Naive thymus-derived CD4-positive, alpha-beta T cell (primary cell): Measurements from ENCODE around the gene KHK. TPM values are rescaled to one million over a fixed set of nuclear protein-coding genes. Genes with fewer than 3 reads are reported as not detected.

Experiments
- ATAC-seq: fragments of 150-1000 bp; cut with Tn5 transposase; 2 replicates; pipeline ENCODE4 v1.10.0; 2021; ENCODE audit warnings: mild to moderate bottlenecking, moderate library complexity
- CTCF ChIA-PET: fragments of 350-600 bp; sonication (Branson Sonifier 250); formaldehyde crosslinking; loops from one replicate; lab custom pipeline; 2021; ENCODE audit warnings: antibody characterized with exemption; lab: Charles Lee
- POLR2A ChIA-PET: fragments of 350-600 bp; sonication (Branson Sonifier 250); formaldehyde crosslinking; loops from one replicate; lab custom pipeline; 2021; ENCODE audit warnings: antibody characterized with exemption, inconsistent platforms; lab: Charles Lee
- DNase-seq, 9 donors: peaks; one replicate each; pipeline versions ENCODE4 v3.0.0 to v3.0.0-alpha.2; 2020 to 2022; ENCODE audit warnings: mixed read lengths in 1 of 9
- H3K27ac ChIP-seq: one replicate; pipeline ENCODE4 v1.7.0; 2013; ENCODE audit warnings: mild to moderate bottlenecking, low read depth, low read length, moderate library complexity
- H3K27me3 ChIP-seq, 2 donors: one replicate each; pipeline ENCODE4 v1.7.0; 2013; ENCODE audit warnings: low read length in 2 of 2, mild to moderate bottlenecking in 2 of 2, moderate library complexity in 2 of 2; ENCODE audit not compliant: control insufficient read depth in 2 of 2, insufficient read depth in 2 of 2
- H3K36me3 ChIP-seq, 3 experiments: 1 replicate in 2 of 3; 2 replicates in 1 of 3; pipeline ENCODE4 v1.7.0; 2013; ENCODE audit warnings: low read length in 3 of 3, mild to moderate bottlenecking in 3 of 3, moderate library complexity in 1 of 3; ENCODE audit not compliant: insufficient read depth in 3 of 3, control insufficient read depth in 2 of 3
- H3K4me1 ChIP-seq, 2 donors: one replicate each; pipeline ENCODE4 v1.7.0; 2013; ENCODE audit warnings: low read length in 2 of 2, mild to moderate bottlenecking in 2 of 2, moderate library complexity in 1 of 2; ENCODE audit not compliant: control insufficient read depth in 2 of 2, insufficient read depth in 2 of 2
- H3K4me3 ChIP-seq: 2 replicates; pipeline ENCODE4 v1.7.0; 2013; ENCODE audit warnings: mild to moderate bottlenecking, low read length
- H3K9me3 ChIP-seq, 3 experiments: 1 replicate in 2 of 3; 2 replicates in 1 of 3; pipeline ENCODE4 v1.7.0; 2013; ENCODE audit warnings: low read length in 3 of 3; ENCODE audit not compliant: control insufficient read depth in 2 of 3
- H3K27ac Mint-ChIP-seq, 9 donors: one replicate each; pipeline ENCODE4 v1.8.0; 2020 to 2022; ENCODE audit warnings: mixed read lengths in 9 of 9, mild to moderate bottlenecking in 8 of 9, moderate library complexity in 5 of 9, inconsistent platforms in 2 of 9
- H3K27me3 Mint-ChIP-seq, 5 donors: one replicate each; pipeline ENCODE4 v1.8.0; 2021 to 2022; ENCODE audit warnings: mixed read lengths in 5 of 5, mild to moderate bottlenecking in 1 of 5
- H3K36me3 Mint-ChIP-seq, 5 donors: one replicate each; pipeline ENCODE4 v1.8.0; 2020 to 2022; ENCODE audit warnings: mixed read lengths in 5 of 5, mild to moderate bottlenecking in 3 of 5, inconsistent platforms in 1 of 5
- H3K4me1 Mint-ChIP-seq, 7 donors: one replicate each; pipeline ENCODE4 v1.8.0; 2020 to 2022; ENCODE audit warnings: mixed read lengths in 7 of 7, mild to moderate bottlenecking in 3 of 7, inconsistent platforms in 1 of 7
- H3K4me3 Mint-ChIP-seq, 10 donors: one replicate each; pipeline ENCODE4 v1.8.0; 2020 to 2022; ENCODE audit warnings: mild to moderate bottlenecking in 10 of 10, mixed read lengths in 10 of 10, moderate library complexity in 6 of 10, inconsistent platforms in 2 of 10
- H3K9me3 Mint-ChIP-seq, 11 donors: one replicate each; pipeline ENCODE4 v1.8.0; 2020 to 2022; ENCODE audit warnings: mixed read lengths in 11 of 11, mild to moderate bottlenecking in 4 of 11, inconsistent platforms in 1 of 11, moderate library complexity in 1 of 11
- intact Hi-C, 2 donors: fragments of 100-400 bp; cut with micrococcal nuclease; formaldehyde crosslinking; loops; one replicate each; pipeline ENCODE4 v1.15.1; 2023
- polyA plus RNA-seq, 2 donors: library from polyadenylated mRNA; unstranded; fragments of 300-500 nt; fragmentation: Illumina TruSeq; gene quantifications; one replicate each; pipeline ENCODE4 v1.2.3, GENCODE V29; 2021
- total RNA-seq, 6 experiments: library from RNA in 5 of 6; stranded (reverse) in 5 of 6; gene quantifications; 1 replicate in 5 of 6; 2 replicates in 1 of 6; pipeline ENCODE4 v1.2.3 and lab custom pipeline; 2021 to 2026

KHK gene
- total and polyA plus RNA-seq, 7 experiments from 2014 or later = 5.8 to 13.8 (median 7.6) TPM

GRCh38 chr2:27099334-27099955 is 12.9 kb downstream of the KHK start:
- Mint-ChIP-seq H3K4me3 (no peak overlapping the region), H3K4me1 (peaks cover 6 to 16% (median 10%) of the 10 kb centered on the region in 7 donors), H3K27me3 (peaks cover 0 to 3% (median 0%) of the 10 kb centered on the region in 5 donors), H3K36me3 (no peaks in the 10 kb centered on the region), H3K9me3 (no peaks in the 10 kb centered on the region), H3K27ac (no peak overlapping the region)
- ChIA-PET POLR2A (interaction anchor here (0.6 kb wide), 1 partner anchor 1342 kb away, joined by 3 read pairs; no protein-coding TSS in a partner anchor), CTCF (interaction anchor here (0.6 to 2.7 kb wide), 7 partner anchors 9 to 204 kb away, joined by 3 to 12 read pairs (median 4); no protein-coding TSS in a partner anchor)
- H3K4me3 ChIP-seq = no peak overlapping the region
- ATAC-seq = no peak
- no peak overlapping the region for H3K27ac ChIP-seq
- no peak for DNase-seq
- intact Hi-C loops = no loop called here
- peaks cover 0 to 4% of the 10 kb centered on the region in 2 donors for H3K4me1 ChIP-seq
- no peaks in the 10 kb centered on the region for H3K36me3 ChIP-seq
- H3K9me3 ChIP-seq = no peaks in the 10 kb centered on the region
- H3K27me3 ChIP-seq = no peaks in the 10 kb centered on the region

- Histone ChIP-seq H3K27ac (no peak overlapping the region), H3K27me3 (no peaks in the 10 kb centered on the region), H3K9me3 (no peaks in the 10 kb centered on the region), H3K4me1 (peaks cover 0 to 4% of the 10 kb centered on the region in 2 donors), H3K36me3 (no peaks in the 10 kb centered on the region), H3K4me3 (no peak overlapping the region)
- peaks cover 0 to 4% (median 0%) of the 10 kb centered on the region in 5 donors for H3K27me3 Mint-ChIP-seq
- H3K4me3 Mint-ChIP-seq = no peak overlapping the region
- H3K36me3 Mint-ChIP-seq = no peaks in the 10 kb centered on the region
- ChIA-PET CTCF (interaction anchor here (0.6 to 2.7 kb wide), 5 partner anchors 63 to 203 kb away, joined by 3 to 12 read pairs (median 11); no protein-coding TSS in a partner anchor), POLR2A (no interaction called here)
- H3K4me1 Mint-ChIP-seq = peaks cover 6 to 16% (median 10%) of the 10 kb centered on the region in 7 donors
- no peaks in the 10 kb centered on the region for H3K9me3 Mint-ChIP-seq
- intact Hi-C loops = no loop called here
- no peak overlapping the region for H3K27ac Mint-ChIP-seq
- DNase-seq (no peak), ATAC-seq (no peak)
These were observed 13.5 kb downstream of the KHK start for GRCh38 chr2:27100036-27100435.

GRCh38 chr2:27102329-27102728 is 15.8 kb downstream of the KHK start:
- DNase-seq (no peak), ATAC-seq (no peak)
- intact Hi-C loops = no loop called here
- H3K27me3 Mint-ChIP-seq = peaks cover 0 to 8% (median 4%) of the 10 kb centered on the region in 5 donors
- CTCF ChIA-PET = interaction anchor here (0.6 to 1.1 kb wide), 3 partner anchors 28 to 201 kb away, joined by 3 to 4 read pairs (median 3); partner anchors contain the start of gene MAPRE3
- Histone ChIP-seq H3K9me3 (no peaks in the 10 kb centered on the region), H3K4me1 (no peaks in the 10 kb centered on the region), H3K4me3 (no peak overlapping the region), H3K36me3 (no peaks in the 10 kb centered on the region), H3K27me3 (no peaks in the 10 kb centered on the region), H3K27ac (no peak overlapping the region)
- POLR2A ChIA-PET = no interaction called here
- H3K36me3 Mint-ChIP-seq = no peaks in the 10 kb centered on the region
- H3K4me1 Mint-ChIP-seq = peaks cover 0 to under 1% (median 0%) of the 10 kb centered on the region in 7 donors
- no peaks in the 10 kb centered on the region for H3K9me3 Mint-ChIP-seq
- no peak overlapping the region for H3K4me3 Mint-ChIP-seq
- H3K27ac Mint-ChIP-seq = no peak overlapping the region

- Mint-ChIP-seq H3K27ac (no peak overlapping the region), H3K4me3 (no peak overlapping the region)
- POLR2A ChIA-PET = no interaction called here
These were observed 19.4 kb downstream of the KHK start for GRCh38 chr2:27105981-27106380.

DNA sequence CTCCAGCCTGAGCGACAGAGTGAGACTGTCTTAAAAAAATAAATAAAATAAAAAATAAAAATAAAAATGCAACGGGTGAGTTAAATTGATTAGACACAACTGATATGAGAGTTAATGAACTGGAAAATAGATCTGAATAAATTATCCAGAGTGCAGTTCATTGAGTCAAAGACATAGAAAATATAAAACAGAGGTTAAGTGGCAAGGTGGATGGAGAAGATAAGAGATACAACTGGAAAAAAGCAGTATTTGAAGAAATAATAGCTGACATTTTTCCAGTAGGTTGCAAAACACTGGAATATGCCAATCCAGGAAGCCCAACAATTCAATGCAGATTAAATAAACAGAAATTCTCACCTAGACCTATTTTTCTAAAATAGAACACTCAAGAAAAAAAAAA is 21.6 kb downstream of the KHK start:
- H3K9me3 Mint-ChIP-seq = no peaks in the 10 kb centered on the region
- ATAC-seq (no peak), DNase-seq (no peak)
- peaks cover 0 to 21% (median 4%) of the 10 kb centered on the region in 5 donors for H3K27me3 Mint-ChIP-seq
- Histone ChIP-seq H3K36me3 (no peaks in the 10 kb centered on the region), H3K9me3 (no peaks in the 10 kb centered on the region), H3K27ac (no peak overlapping the region), H3K4me3 (no peak overlapping the region), H3K4me1 (no peaks in the 10 kb centered on the region), H3K27me3 (no peaks in the 10 kb centered on the region)
- H3K27ac Mint-ChIP-seq = no peak overlapping the region
- ChIA-PET CTCF (interaction anchor here (0.8 to 1.0 kb wide), 2 partner anchors 9 to 171 kb away, joined by 4 read pairs; no protein-coding TSS in a partner anchor), POLR2A (interaction anchor here (0.7 kb wide), 2 partner anchors 31 to 172 kb away, joined by 3 read pairs; no protein-coding TSS in a partner anchor)
- intact Hi-C loops = no loop called here
- no peaks in the 10 kb centered on the region for H3K4me1 Mint-ChIP-seq
- no peaks in the 10 kb centered on the region for H3K36me3 Mint-ChIP-seq
- no peak overlapping the region for H3K4me3 Mint-ChIP-seq

More at GRCh38 chr2:27105981-27106380, 19.4 kb downstream of the KHK start:
- H3K27me3 Mint-ChIP-seq = peaks cover 0 to 21% (median 4%) of the 10 kb centered on the region in 5 donors
- Histone ChIP-seq H3K27me3 (no peaks in the 10 kb centered on the region), H3K4me1 (no peaks in the 10 kb centered on the region), H3K4me3 (no peak overlapping the region), H3K36me3 (no peaks in the 10 kb centered on the region), H3K27ac (no peak overlapping the region), H3K9me3 (no peaks in the 10 kb centered on the region)
- H3K9me3 Mint-ChIP-seq = no peaks in the 10 kb centered on the region
- no peaks in the 10 kb centered on the region for H3K36me3 Mint-ChIP-seq
- CTCF ChIA-PET = no interaction called here
- intact Hi-C loops = no loop called here
- ATAC-seq (no peak), DNase-seq (no peak)
- H3K4me1 Mint-ChIP-seq = no peaks in the 10 kb centered on the region

- H3K27me3 Mint-ChIP-seq = peaks cover 0 to 19% (median 4%) of the 10 kb centered on the region in 5 donors
- no peak overlapping the region for H3K4me3 Mint-ChIP-seq
- ChIA-PET POLR2A (interaction anchor here (0.7 kb wide), 2 partner anchors 32 to 171 kb away, joined by 3 read pairs; no protein-coding TSS in a partner anchor), CTCF (interaction anchor here (0.8 kb wide), 1 partner anchor 170 kb away, joined by 4 read pairs; no protein-coding TSS in a partner anchor)
- H3K36me3 ChIP-seq = no peaks in the 10 kb centered on the region
- ATAC-seq = no peak
- no peak overlapping the region for H3K27ac ChIP-seq
- H3K27ac Mint-ChIP-seq = no peak overlapping the region
- no peak overlapping the region for H3K4me3 ChIP-seq
- H3K36me3 Mint-ChIP-seq = no peaks in the 10 kb centered on the region
- no peaks in the 10 kb centered on the region for H3K4me1 ChIP-seq
- no peaks in the 10 kb centered on the region for H3K4me1 Mint-ChIP-seq
- no peaks in the 10 kb centered on the region for H3K9me3 ChIP-seq
- no peaks in the 10 kb centered on the region for H3K9me3 Mint-ChIP-seq
- no peaks in the 10 kb centered on the region for H3K27me3 ChIP-seq
- intact Hi-C loops = no loop called here
- no peak for DNase-seq
These were observed 22.5 kb downstream of the KHK start for GRCh38 chr2:27109083-27109482.
